OCI-LY3 (cell line): ENCODE measurements around the gene ANKRD39.

ENCODE experiments used
- CTCF ChIP-seq: fragments of 200-600, 300-600 bp; sonication (generic); IDR thresholded peaks from 2 replicates; pipeline ENCODE4 v1.5.1; 2014; ENCODE audit warnings: antibody characterized with exemption, low read length, low read depth
- EZH2phosphoT487 ChIP-seq: fragments of 200-600 bp; shearing (Covaris generic); IDR thresholded peaks from 2 replicates; pipeline ENCODE4 v1.6.1; 2018; ENCODE audit warnings: antibody characterized with exemption, mixed run types, low read depth

- TF ChIP-seq CTCF (no peak), EZH2phosphoT487 (no peak)
These were observed 31.1 kb downstream of the ANKRD39 start for GRCh38 chr2:96826546-96827278.
